Measurements from ENCODE around the gene DHRS2.

DNA sequence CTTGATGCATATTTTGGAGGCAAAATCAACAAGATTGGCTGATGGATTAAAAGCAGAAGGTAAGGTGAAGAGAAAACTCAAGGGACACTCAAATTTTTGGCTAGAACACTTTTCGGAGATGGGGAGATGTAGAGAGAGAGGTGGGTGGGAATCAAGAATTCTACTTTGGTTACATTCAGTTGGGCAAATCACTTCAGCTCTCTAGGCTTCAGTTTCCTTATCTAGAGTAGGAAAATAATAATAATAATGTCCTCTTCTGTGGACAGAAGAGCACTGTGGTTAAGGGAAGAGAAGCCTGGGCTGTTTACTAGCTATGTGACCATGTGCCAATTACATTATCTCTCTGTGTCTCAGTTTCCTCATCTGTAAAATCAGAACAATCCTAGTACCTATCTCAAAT is 23.4 kb upstream of the DHRS2 start:
- TF ChIP-seq, protein P1, sequence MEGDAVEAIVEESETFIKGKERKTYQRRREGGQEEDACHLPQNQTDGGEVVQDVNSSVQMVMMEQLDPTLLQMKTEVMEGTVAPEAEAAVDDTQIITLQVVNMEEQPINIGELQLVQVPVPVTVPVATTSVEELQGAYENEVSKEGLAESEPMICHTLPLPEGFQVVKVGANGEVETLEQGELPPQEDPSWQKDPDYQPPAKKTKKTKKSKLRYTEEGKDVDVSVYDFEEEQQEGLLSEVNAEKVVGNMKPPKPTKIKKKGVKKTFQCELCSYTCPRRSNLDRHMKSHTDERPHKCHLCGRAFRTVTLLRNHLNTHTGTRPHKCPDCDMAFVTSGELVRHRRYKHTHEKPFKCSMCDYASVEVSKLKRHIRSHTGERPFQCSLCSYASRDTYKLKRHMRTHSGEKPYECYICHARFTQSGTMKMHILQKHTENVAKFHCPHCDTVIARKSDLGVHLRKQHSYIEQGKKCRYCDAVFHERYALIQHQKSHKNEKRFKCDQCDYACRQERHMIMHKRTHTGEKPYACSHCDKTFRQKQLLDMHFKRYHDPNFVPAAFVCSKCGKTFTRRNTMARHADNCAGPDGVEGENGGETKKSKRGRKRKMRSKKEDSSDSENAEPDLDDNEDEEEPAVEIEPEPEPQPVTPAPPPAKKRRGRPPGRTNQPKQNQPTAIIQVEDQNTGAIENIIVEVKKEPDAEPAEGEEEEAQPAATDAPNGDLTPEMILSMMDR (IDR thresholded peaks at IDR 0.05) = no peak
- TF ChIP-seq POLR2A (IDR thresholded peaks at IDR 0.05) = no peak

All from right lobe of liver (tissue), 4 donors.